Common myeloid progenitor, CD34-positive (primary cell): ENCODE results near the gene POLR2A.
"Not testable (repeated sequence)": the region's sequence is repeated elsewhere in the genome, so short reads cannot be mapped to it uniquely, and the experiment has no call there.

ENCODE experiments used
- CTCF ChIA-PET: fragments of 350-600 bp; sonication (Branson Sonifier 250); formaldehyde crosslinking; loops from one replicate; lab custom pipeline; 2021; ENCODE audit warnings: antibody characterized with exemption; lab: Charles Lee
- POLR2A ChIA-PET: fragments of 350-600 bp; sonication (Branson Sonifier 250); formaldehyde crosslinking; loops from one replicate; lab custom pipeline; 2021; ENCODE audit warnings: antibody characterized with exemption; lab: Charles Lee
- DNase-seq, 3 donors: peaks; one replicate each; pipeline versions ENCODE4 v3.0.0 to v3.0.0-alpha.2; 2013
- H3K27ac ChIP-seq, 2 experiments: 1 replicate in 1 of 2; 2 replicates in 1 of 2; pipeline ENCODE4 v1.7.0; 2013; ENCODE audit warnings: inconsistent platforms in 2 of 2, low read length in 2 of 2, mild to moderate bottlenecking in 2 of 2, low read depth in 1 of 2, moderate library complexity in 1 of 2; ENCODE audit not compliant: severe bottlenecking in 2 of 2, insufficient read depth in 1 of 2, poor library complexity in 1 of 2
- H3K27me3 ChIP-seq, 5 experiments: replicated peaks in 2 of 5; 1 replicate in 3 of 5; 2 replicates in 2 of 5; pipeline versions ENCODE4 v1.6.1 to v1.7.0; 2013; ENCODE audit warnings: low read length in 4 of 5, mild to moderate bottlenecking in 2 of 5, moderate library complexity in 2 of 5, inconsistent platforms in 1 of 5; ENCODE audit not compliant: insufficient read depth in 5 of 5, control insufficient read depth in 4 of 5
- H3K36me3 ChIP-seq, 4 experiments: 1 replicate in 2 of 4; 2 replicates in 2 of 4; pipeline versions ENCODE4 v1.6.1 to v1.7.0; 2013; ENCODE audit warnings: low read length in 3 of 4, control low read depth in 1 of 4, mild to moderate bottlenecking in 1 of 4; ENCODE audit not compliant: control insufficient read depth in 4 of 4, insufficient read depth in 4 of 4
- H3K4me1 ChIP-seq, 4 experiments: 1 replicate in 3 of 4; 2 replicates in 1 of 4; pipeline versions ENCODE4 v1.6.1 to v1.7.1; 2013; ENCODE audit warnings: low read length in 3 of 4, mild to moderate bottlenecking in 3 of 4, control low read depth in 1 of 4, inconsistent platforms in 1 of 4, moderate library complexity in 1 of 4; ENCODE audit not compliant: control insufficient read depth in 4 of 4, insufficient read depth in 4 of 4; ENCODE audit errors: control extremely low read depth in 1 of 4
- H3K4me3 ChIP-seq, 7 experiments: 1 replicate in 4 of 7; 2 replicates in 3 of 7; pipeline versions ENCODE4 v1.5.1 to v1.7.0; 2013; ENCODE audit warnings: mild to moderate bottlenecking in 7 of 7, low read length in 6 of 7, moderate library complexity in 6 of 7, inconsistent platforms in 2 of 7, low read depth in 2 of 7, control low read depth in 1 of 7; ENCODE audit not compliant: insufficient read depth in 4 of 7, control insufficient read depth in 1 of 7; ENCODE audit errors: extremely low read depth in 1 of 7
- H3K9me3 ChIP-seq, 5 experiments: 1 replicate in 4 of 5; 2 replicates in 1 of 5; pipeline versions ENCODE4 v1.6.1 to v1.7.1; 2013; ENCODE audit warnings: low read length in 4 of 5, mild to moderate bottlenecking in 2 of 5, inconsistent platforms in 1 of 5, low read depth in 1 of 5, moderate library complexity in 1 of 5; ENCODE audit not compliant: control insufficient read depth in 4 of 5, insufficient read depth in 2 of 5; ENCODE audit errors: control extremely low read depth in 1 of 5
- WGBS: methylation state at CpG from one replicate; pipeline ENCODE4 v1.1.5; 2013; ENCODE audit not compliant: insufficient coverage; 5-methylcytosine and 5-hydroxymethylcytosine counted together

The POLR2A gene

DNA sequence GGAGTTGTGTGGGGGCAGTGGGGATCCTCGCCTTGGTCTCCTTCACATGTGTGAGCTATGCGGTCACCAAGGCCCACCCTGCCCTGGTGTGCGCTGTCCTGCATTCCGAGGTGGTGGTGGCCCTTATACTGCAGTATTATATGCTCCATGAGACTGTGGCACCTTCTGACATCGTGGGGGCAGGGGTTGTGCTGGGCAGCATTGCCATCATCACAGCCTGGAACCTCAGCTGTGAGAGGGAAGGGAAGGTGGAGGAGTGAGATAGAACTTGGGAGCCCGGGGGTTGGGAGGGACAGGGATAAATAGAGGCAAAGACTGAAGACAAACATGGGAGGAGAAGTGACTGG, 1.5 kb upstream of the POLR2A start:
- Histone ChIP-seq H3K4me3 (peak overlapping the region in 5 of 7 experiments; percentile 81 to 97 (median 88)), H3K27ac (peak overlapping the region in 1 of 2 experiments; percentile 100), H3K4me1 (peaks cover 12 to 65% (median 52%) of the 10 kb centered on the region in 4 experiments)
- H3K27me3 ChIP-seq, CTCF ChIA-PET, DNase-seq, H3K36me3 ChIP-seq, H3K9me3 ChIP-seq: not testable (repeated sequence)
- POLR2A ChIA-PET: interaction anchor here (0.5 to 1.2 kb wide), 2 partner anchors 36 to 295 kb away, joined by 3 read pairs; no protein-coding TSS in a partner anchor
- whole genome bisulfite sequencing: 80% methylated on average over 6 of the region's 6 CpGs

DNA sequence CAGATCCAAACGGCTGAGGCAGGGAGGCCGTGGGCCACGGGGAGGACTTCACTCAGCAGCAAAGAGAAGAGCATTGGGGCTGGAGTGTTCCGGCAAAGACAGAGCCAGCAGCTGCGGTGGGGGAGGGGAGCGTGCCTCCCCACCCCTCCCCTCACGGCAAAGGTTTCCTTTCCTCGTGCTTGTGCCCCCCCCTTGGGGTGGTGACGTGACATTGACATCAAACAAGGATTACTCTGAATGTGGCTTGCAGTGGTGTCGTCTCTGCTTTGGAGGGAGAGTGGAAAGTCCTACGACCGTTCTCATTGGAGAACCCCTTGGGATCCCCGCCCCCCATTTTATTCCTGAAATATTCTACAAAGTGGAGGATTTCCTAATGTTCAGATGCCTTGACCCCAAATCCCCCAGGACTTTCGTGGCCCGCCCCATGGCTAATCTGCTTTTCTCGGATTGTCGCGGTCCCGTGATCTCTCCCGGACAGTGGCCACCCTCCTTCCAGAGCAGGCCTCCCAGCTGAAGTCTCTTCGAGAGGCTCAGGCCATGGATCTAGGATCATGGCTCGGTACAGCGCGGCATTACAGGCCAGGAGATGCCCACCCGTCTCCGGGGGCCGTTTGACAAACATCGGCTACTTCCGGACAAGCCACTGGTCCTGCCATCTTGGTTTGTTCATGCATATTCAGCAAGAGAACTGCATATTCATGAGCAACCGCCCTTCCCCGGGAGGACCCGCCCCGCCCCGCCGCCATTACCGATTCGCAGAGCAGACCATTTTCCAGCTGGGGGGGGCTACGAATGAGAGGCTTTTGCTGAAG, 705 bp upstream of the POLR2A start:
- POLR2A ChIA-PET: interaction anchor here (0.5 to 2.5 kb wide), 18 partner anchors 7 to 295 kb away, joined by 3 to 28 read pairs (median 6); partner anchors contain the start of genes CHRNB1, FGF11, MPDU1 and PLSCR3
- WGBS: 0% methylated on average over 25 of the region's 38 CpGs
- Histone ChIP-seq H3K36me3 (peaks cover 0 to 7% (median 2%) of the 10 kb centered on the region in 4 experiments), H3K27me3 (no peaks in the 10 kb centered on the region), H3K27ac (peak overlapping the region; percentile 99 to 100), H3K9me3 (no peaks in the 10 kb centered on the region), H3K4me1 (peaks cover 12 to 59% (median 45%) of the 10 kb centered on the region in 4 experiments), H3K4me3 (peak overlapping the region; percentile 59 to 97 (median 84))
- CTCF ChIA-PET: interaction anchor here (1.0 to 5.0 kb wide), 3 partner anchors 47 to 128 kb away, joined by 3 to 27 read pairs (median 4); partner anchors contain the start of gene TMEM102
- DNase-seq: peak; percentile 92 to 97 (median 96)

DNA sequence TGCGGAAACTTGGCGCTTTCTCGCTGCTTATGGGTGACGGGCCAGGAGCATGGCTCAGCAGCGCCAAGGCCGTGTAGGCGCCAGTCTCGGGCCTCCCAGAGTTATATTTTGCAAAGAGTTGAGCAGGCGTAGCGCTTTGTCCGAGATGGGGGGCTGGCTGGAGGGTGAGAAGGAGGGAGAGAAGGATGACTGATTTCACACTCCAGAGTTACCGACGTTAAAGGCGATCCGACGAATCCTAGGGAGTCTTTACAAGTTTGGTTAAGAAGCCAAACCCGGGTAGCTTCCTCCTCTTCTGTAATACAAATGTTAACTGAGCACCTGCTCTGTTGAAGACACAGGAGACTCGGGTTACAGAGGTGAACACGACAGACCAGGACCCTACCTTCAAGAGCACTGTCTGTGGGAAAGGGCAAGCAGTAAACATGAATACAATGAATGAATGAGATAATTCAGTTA, 782 bp downstream of the POLR2A start:
- Histone ChIP-seq H3K4me1 (peaks cover 12 to 56% (median 42%) of the 10 kb centered on the region in 4 experiments), H3K27ac (peak overlapping the region in 1 of 2 experiments; percentile 100), H3K9me3 (no peaks in the 10 kb centered on the region), H3K27me3 (no peaks in the 10 kb centered on the region), H3K4me3 (peak overlapping the region; percentile 54 to 97 (median 80)), H3K36me3 (peaks cover 0 to 10% (median 2%) of the 10 kb centered on the region in 4 experiments)
- POLR2A ChIA-PET: interaction anchor here (0.5 to 2.5 kb wide), 18 partner anchors 9 to 156 kb away, joined by 3 to 28 read pairs (median 6); partner anchors contain the start of genes CHRNB1, FGF11, PLSCR3 and TMEM102
- no peak for DNase-seq
- WGBS: 0% methylated on average over 10 of the region's 19 CpGs
- CTCF ChIA-PET: interaction anchor here (0.9 to 5.0 kb wide), 7 partner anchors 9 to 129 kb away, joined by 3 to 27 read pairs (median 4); partner anchors contain the start of gene TMEM102

DNA sequence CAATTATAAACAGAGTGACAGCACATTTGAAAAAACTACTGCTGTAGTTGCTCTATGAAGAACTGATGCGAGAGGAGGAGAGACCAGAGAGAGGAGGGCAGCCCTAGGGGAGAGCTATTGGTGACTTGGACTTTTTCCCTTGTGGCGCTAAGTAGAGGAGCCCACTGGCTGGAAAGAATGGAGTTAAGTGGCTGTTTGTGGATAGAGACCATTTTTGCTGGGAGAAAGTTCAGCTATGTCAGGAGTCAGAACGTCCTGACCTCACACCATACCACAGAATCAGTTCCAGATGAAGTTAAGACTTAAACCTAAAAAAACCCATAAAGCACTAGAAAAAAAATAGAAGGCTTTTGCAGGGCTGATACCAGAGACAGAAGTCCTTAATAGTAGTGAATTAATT, 2.0 kb downstream of the POLR2A start:
- CTCF ChIA-PET: interaction anchor here (0.9 to 5.0 kb wide), 5 partner anchors 11 to 74 kb away, joined by 5 to 27 read pairs (median 6); partner anchors contain the start of gene TMEM102
- H3K36me3 ChIP-seq: peaks cover 0 to 15% (median 2%) of the 10 kb centered on the region in 4 experiments
- WGBS: 89% methylated on average over 1 of the region's 3 CpGs
- POLR2A ChIA-PET: interaction anchor here (0.6 to 1.2 kb wide), 4 partner anchors 15 to 74 kb away, joined by 3 read pairs; no protein-coding TSS in a partner anchor
- no peaks in the 10 kb centered on the region for H3K27me3 ChIP-seq
- H3K4me3 ChIP-seq: peak overlapping the region in 5 of 7 experiments; percentile 12 to 88 (median 52)
- DNase-seq: no peak
- peaks cover 12 to 48% (median 37%) of the 10 kb centered on the region in 4 experiments for H3K4me1 ChIP-seq
- no peaks in the 10 kb centered on the region for H3K9me3 ChIP-seq
- peak overlapping the region in 1 of 2 experiments; percentile 65 for H3K27ac ChIP-seq

DNA sequence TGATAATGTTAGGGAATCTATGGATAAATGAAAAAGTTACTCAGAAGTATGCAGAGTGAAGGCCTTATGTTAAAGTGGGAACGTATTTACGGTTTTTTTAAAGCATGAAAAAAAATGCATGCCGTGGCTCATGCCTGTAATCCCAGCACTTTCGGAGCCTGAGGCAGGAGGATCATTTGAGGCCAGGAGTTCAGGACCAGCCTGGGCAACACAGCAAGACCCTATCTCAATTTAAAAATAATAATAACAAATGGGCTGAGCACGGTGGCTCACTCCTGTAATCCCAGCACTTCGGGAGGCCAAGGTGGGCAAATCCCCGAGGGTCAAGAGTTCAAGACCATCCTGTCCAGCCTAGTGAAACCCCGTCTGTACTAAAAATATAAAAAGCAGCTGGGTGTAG, 6.0 kb downstream of the POLR2A start:
- Histone ChIP-seq H3K9me3 (no peaks in the 10 kb centered on the region), H3K4me3 (no peak overlapping the region), H3K27me3 (no peaks in the 10 kb centered on the region), H3K36me3 (peaks cover 4 to 35% (median 13%) of the 10 kb centered on the region in 4 experiments), H3K27ac (no peak overlapping the region), H3K4me1 (peaks cover 10 to 30% (median 20%) of the 10 kb centered on the region in 4 experiments)
- POLR2A ChIA-PET: no interaction called here
- CTCF ChIA-PET: interaction anchor here (0.7 to 1.5 kb wide), 3 partner anchors 14 to 310 kb away, joined by 3 to 5 read pairs (median 3); no protein-coding TSS in a partner anchor
- WGBS: 84% methylated on average over 8 of the region's 8 CpGs
- no peak for DNase-seq

DNA sequence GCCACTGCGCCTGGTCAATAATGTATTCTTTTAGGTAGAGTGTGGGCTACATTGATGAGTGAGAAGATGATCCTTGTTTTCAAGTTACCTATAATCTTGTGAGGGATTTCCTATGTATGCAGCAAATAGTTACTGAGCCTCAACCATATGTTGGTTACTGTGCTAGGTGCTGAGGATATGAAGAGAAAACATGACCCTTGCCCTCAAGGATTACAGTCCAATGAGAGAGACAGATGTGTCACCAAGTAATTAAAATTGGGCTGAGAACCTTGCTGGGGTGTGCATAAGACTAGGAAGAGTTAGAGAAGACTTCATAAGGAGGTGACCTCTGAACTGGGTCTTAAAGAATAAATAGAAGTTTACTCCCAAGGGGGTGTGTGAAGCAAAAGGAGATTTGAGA, 7.4 kb downstream of the POLR2A start:
- H3K4me1 ChIP-seq: peaks cover 0 to 18% (median 9%) of the 10 kb centered on the region in 4 experiments
- WGBS: no CpG with 5 or more reads among the region's 1 CpG
- ChIA-PET CTCF (interaction anchor here (0.8 to 1.9 kb wide), 4 partner anchors 24 to 69 kb away, joined by 3 to 7 read pairs (median 3); no protein-coding TSS in a partner anchor), POLR2A (no interaction called here)
- H3K36me3 ChIP-seq: peaks cover 4 to 50% (median 25%) of the 10 kb centered on the region in 4 experiments
- no peak overlapping the region for H3K4me3 ChIP-seq
- H3K27ac ChIP-seq: peak overlapping the region in 1 of 2 experiments; percentile 19
- no peaks in the 10 kb centered on the region for H3K27me3 ChIP-seq
- H3K9me3 ChIP-seq: no peaks in the 10 kb centered on the region
- no peak for DNase-seq
